Effector CD4-positive, alpha-beta T cell (primary cell): ENCODE results near the gene PCSK6.
"Not testable (repeated sequence)": the region's sequence is repeated elsewhere in the genome, so short reads cannot be mapped to it uniquely, and the experiment has no call there.

ENCODE experiments used
- DNase-seq: peaks from one replicate; pipeline ENCODE4 v3.0.0-alpha.2; 2020

Gene PCSK6

DNA sequence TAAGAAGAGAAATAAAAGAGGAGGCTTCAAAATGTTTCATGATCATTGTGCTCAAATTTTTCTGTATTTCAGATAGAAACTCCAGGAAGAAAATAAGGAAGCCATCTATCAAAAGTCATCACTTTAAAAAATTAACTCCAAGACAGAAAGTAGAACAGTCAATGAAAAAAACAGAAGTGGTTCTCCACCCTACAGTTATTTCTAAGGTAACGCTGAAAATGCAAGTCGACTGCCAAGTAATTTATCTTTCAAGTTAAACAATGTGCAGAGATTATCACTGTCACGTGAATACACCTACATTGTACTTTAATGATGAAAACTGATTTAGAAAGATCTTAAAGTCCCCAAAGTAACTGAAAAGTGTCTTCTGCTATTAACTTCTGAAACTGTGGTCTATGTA is 115.9 kb downstream of the PCSK6 start:
- DNase-seq, result no peak

GRCh38 chr15:101372960-101373525 is 116.5 kb downstream of the PCSK6 start:
- no peak for DNase-seq

GRCh38 chr15:101372149-101372577 is 117.3 kb downstream of the PCSK6 start:
- no peak for DNase-seq

- DNase-seq, result no peak
Observed at GRCh38 chr15:101371519-101371918, 118.0 kb downstream of the PCSK6 start.

DNA sequence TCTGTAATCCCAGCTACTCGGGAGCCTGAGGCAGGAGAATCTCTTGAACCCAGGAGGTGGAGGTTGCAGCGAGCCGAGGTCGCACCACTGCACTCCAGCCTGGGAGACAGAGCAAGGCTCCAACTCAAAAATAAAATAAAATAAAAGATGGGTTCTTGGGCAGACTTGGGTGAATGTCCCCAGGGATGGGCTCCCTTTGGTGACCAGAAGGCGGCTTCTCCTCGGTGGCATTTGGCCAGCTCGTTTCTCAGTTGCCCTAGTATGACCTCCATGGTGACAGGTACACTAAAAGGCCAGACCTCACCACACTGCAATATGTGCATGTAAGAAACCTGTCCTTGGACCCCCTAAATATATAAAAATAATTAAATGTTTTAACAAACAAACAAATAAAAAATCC is 118.4 kb downstream of the PCSK6 start:
- DNase-seq, result no peak

DNA sequence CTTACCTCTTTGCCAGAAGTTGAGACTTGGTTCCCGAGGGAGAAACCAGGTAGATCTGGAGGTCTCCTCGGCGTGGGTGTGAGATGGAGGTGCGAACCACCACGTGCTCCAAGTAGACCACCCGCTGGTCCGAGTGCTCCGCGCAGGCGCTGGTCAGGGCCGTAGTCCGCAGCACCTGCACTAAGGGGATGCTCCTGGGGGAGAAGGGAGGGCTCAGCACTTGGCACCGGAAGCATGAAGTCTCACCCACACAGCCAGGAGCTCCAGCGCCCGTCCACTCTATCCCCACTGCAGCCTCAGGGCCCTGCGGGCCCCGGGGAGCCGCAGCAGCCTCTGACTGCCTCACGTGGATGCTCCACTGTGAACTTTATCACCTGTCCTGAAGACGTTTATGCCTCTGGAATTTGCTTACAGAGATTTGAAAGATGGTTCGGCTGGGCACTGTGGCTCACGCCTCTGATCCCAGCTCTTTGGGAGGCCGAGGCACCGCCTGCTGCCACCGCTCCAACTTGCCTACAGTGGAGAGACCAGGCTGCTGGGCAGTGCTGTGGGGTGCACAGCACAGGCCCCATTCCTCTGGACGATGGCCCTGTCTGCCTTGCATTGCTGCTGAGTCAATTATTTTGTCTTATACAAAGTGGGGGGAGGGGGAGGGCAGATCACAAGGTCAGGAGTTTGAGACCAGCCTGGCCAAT is 119.0 kb downstream of the PCSK6 start:
- DNase-seq, result no peak

GRCh38 chr15:101369676-101370075 is 119.8 kb downstream of the PCSK6 start:
- DNase-seq, result no peak

DNA sequence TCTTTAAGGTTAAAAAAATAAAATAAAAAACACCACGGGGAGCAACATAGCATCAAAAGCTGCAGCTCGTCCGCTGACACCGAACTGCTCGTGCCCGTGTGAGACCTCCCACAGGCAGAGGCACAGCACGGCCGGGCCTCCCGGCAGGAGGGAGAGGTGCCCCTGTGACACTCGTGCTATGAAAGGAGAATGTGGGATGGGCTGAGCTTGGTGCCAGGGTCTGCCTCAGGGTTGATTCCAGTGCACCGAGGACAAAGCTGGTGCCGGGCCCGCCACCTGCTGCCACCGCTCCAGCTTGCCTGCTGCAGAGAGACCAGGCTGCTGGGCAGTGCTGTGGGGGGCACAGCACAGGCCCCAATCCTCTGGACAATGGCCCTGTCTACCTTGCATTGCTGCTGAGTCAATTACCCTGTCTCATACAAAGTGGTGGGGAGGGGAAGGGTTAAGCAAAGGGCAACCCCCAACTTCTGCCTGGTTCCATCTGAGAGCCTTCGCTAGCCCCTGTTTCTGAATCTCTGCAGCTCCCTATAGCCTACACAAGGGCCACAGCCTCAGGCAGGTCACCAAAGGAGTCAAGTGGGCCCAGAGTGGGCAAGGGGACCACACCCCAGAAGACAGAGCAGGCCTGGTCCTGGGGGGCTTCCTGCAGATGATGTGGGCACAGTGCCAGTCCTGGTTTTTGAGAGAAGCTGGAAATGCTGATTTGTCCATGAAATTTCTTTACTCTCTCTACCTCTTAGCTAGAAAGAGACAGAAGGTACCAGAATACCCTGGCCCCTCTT is 120.5 kb downstream of the PCSK6 start:
- DNase-seq, result no peak

- no peak for DNase-seq
Observed at GRCh38 chr15:101368086-101368780, 121.3 kb downstream of the PCSK6 start.

GRCh38 chr15:101366853-101367252 is 122.7 kb downstream of the PCSK6 start:
- DNase-seq, result no peak

- DNase-seq, result no peak
Observed at GRCh38 chr15:101362986-101363566, 126.4 kb downstream of the PCSK6 start.

GRCh38 chr15:101362359-101362758 is 127.1 kb downstream of the PCSK6 start:
- no peak for DNase-seq

DNA sequence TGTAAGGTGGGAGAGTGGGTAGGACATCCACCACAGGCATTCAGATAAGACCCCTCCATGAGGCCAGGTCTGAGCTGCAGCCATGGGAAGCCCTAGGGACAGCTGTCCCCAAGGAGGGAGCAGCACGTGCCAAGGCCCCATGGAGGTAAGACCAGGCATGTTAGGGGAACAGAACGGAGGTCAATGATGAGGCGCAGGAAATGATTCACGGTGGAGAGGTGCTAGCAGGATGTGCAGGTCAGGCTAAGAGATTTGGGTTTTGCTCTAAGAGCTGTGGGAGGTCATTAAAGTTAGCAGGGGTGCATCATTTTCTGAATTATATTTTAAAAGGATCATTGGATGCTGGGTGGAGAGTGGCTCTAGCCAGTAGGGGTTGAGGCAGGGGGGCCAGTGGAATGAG is 128.1 kb downstream of the PCSK6 start:
- DNase-seq, result no peak

DNA sequence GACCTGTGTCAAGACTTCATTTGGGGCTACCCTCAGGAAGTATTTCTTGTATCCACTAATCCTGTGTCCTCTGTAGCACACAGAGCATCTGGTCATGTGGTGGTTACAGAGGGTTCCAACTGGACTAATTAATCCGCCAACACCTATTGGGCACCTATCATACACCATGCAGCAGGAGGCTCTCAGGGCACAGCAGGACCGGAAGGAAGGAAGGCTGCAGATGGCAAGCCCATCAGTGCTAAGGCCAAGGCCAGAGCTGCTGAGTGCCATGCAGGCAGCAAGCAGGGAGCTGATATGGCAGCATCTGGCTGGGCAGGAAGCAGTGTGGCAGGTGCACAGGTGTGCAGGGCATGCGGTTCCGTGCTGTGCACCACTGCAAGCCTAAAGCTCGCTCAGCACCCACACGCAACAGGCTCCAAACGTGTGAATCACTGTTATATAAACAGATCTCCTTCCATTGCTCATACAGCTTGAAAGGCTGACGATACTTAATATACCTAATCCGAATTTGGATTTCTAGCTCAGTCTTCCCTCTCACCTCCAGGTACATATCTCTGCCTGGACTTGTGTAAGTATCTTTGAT is 130.1 kb downstream of the PCSK6 start:
- DNase-seq, result no peak

- DNase-seq, result no peak
Observed at GRCh38 chr15:101358895-101359294, 130.6 kb downstream of the PCSK6 start.

GRCh38 chr15:101357885-101358284 is 131.6 kb downstream of the PCSK6 start:
- DNase-seq, result no peak

GRCh38 chr15:101357333-101357732 is 132.2 kb downstream of the PCSK6 start:
- DNase-seq, result no peak

DNA sequence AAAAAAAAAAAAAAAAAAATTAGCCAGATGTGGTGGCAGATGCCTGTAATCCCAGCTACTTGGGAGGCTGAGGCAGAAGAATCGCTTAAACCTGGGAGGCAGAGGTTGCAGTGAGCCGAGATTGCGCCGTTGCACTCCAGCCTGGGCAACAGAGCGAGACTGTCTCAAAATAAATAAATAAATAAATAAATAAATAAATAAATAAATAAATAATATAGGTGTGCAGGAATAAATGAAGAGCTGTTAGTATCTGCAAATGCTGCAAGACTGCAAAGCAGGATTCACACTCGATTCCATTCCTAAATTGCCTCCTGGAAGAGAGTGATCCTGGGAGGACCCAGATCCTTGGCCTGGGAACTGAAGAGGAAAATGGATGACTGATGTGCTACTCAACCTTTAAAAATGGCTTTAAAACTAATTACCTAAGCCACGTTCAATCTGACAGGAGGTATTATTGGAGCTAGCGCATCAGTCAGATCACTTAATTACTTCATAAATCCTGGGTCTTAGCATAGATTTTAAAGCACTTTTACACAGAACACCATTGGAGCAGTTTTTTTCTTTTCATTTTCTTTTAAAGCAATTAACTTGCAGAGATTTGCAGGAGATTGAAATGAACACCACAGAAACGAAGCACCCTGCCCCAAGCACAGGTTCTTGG is 132.9 kb downstream of the PCSK6 start:
- DNase-seq, result not testable (repeated sequence)

- no peak for DNase-seq
Observed at GRCh38 chr15:101355678-101356464, 133.6 kb downstream of the PCSK6 start.

DNA sequence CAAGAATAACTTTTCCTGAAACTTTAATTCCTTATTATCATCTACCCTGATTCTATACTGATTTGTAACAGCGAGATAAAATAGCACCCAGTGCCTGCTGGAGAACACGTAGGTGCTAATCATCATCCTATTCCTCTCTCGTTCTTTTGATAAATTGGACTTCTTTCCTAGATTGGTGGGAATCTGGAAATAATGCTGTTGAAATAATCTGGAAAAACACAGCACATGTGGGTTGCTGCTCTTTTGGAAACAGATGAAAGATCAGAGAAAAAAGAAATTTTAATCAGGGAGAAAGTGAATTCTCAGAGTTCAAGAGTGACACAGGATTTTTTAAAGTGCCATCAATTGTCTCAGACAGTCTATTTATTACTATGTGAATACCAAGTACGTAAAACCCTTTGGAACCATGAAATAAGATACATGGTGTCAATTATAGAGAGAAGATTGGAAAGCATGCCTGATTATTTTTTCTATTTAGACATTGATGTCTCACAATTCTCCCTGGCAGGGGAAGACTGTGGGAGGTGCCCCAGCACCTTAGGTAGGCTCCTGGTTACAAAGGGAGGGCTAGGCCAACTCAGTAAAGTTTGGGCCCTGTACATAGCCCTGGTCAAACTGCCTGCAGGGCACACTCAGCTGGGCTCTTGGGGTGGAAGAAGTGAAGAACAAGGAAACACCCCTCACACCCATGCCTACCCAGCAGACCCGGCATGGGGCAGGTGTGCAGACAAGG is 134.4 kb downstream of the PCSK6 start:
- no peak for DNase-seq
